ENCODE results near the gene AGPAT3. TPM values are rescaled to one million over a fixed set of nuclear protein-coding genes. Genes with fewer than 3 reads are reported as not detected.

AGPAT3 gene
- total RNA-seq, 2 donors from 2014 or later = 31.3 to 53.5 TPM

- Histone ChIP-seq H3K27me3 (replicated peaks; ENCODE audit: insufficient read depth) (no peaks in the 10 kb centered on the region), H3K9me3 (no peaks in the 10 kb centered on the region), H3K36me3 (no peaks in the 10 kb centered on the region), H3K27ac (no peak overlapping the region), H3K4me3 (no peak overlapping the region), H3K4me1 (replicated peaks) (no peaks in the 10 kb centered on the region)
- TF ChIP-seq CTCF (IDR thresholded peaks at IDR 0.05) (no peak), POLR2A (IDR thresholded peaks at IDR 0.05) (no peak), POLR2AphosphoS5 (IDR thresholded peaks at IDR 0.05) (no peak)
- 88% methylated on average over 27 of the region's 27 CpGs for WGBS
- DNase-seq (ENCODE audit: low spot score) = no peak
- intact Hi-C loops (cut with DNase I) = no loop called here
Measured at GRCh38 chr21:43951911-43952703, 87.1 kb downstream of the AGPAT3 start.

- intact Hi-C loops (cut with DNase I) = no loop called here
- H3K4me1 ChIP-seq (replicated peaks) = no peaks in the 10 kb centered on the region
- no peaks in the 10 kb centered on the region for H3K27me3 ChIP-seq (replicated peaks; ENCODE audit: insufficient read depth)
- TF ChIP-seq CTCF (IDR thresholded peaks at IDR 0.05) (no peak), POLR2AphosphoS5 (IDR thresholded peaks at IDR 0.05) (peak; percentile 7)
- H3K36me3 ChIP-seq = no peaks in the 10 kb centered on the region
- H3K27ac ChIP-seq = no peak overlapping the region
- H3K9me3 ChIP-seq = no peaks in the 10 kb centered on the region
- no peak overlapping the region for H3K4me3 ChIP-seq
- no peak for DNase-seq (ENCODE audit: low spot score)
- 70% methylated on average over 17 of the region's 17 CpGs for WGBS
Measured at GRCh38 chr21:43953021-43953420, 88.0 kb downstream of the AGPAT3 start.

GRCh38 chr21:43954042-43954441 is 89.0 kb downstream of the AGPAT3 start:
- no peaks in the 10 kb centered on the region for H3K4me1 ChIP-seq (replicated peaks)
- H3K9me3 ChIP-seq = no peaks in the 10 kb centered on the region
- intact Hi-C loops (cut with DNase I) = no loop called here
- 81% methylated on average over 11 of the region's 11 CpGs for WGBS
- no peak for DNase-seq (ENCODE audit: low spot score)
- no peak overlapping the region for H3K27ac ChIP-seq
- no peak for TF ChIP-seq POLR2A (IDR thresholded peaks at IDR 0.05)
- TF ChIP-seq POLR2AphosphoS5 (IDR thresholded peaks at IDR 0.05) = no peak
- no peaks in the 10 kb centered on the region for H3K27me3 ChIP-seq (replicated peaks; ENCODE audit: insufficient read depth)
- no peaks in the 10 kb centered on the region for H3K36me3 ChIP-seq
- no peak overlapping the region for H3K4me3 ChIP-seq

- no peak overlapping the region for H3K27ac ChIP-seq
- TF ChIP-seq POLR2A (IDR thresholded peaks at IDR 0.05) (no peak), POLR2AphosphoS5 (IDR thresholded peaks at IDR 0.05) (no peak), CTCF (IDR thresholded peaks at IDR 0.05) (no peak)
- no peaks in the 10 kb centered on the region for H3K4me1 ChIP-seq (replicated peaks)
- intact Hi-C loops (cut with DNase I) = no loop called here
- H3K27me3 ChIP-seq (replicated peaks; ENCODE audit: insufficient read depth) = no peaks in the 10 kb centered on the region
- no peaks in the 10 kb centered on the region for H3K9me3 ChIP-seq
- 93% methylated on average over 19 of the region's 19 CpGs for WGBS
- H3K36me3 ChIP-seq = no peaks in the 10 kb centered on the region
- no peak for DNase-seq (ENCODE audit: low spot score)
- no peak overlapping the region for H3K4me3 ChIP-seq
Measured at GRCh38 chr21:43954896-43955295, 89.9 kb downstream of the AGPAT3 start.

- DNase-seq (ENCODE audit: low spot score) = no peak
- Histone ChIP-seq H3K36me3 (no peaks in the 10 kb centered on the region), H3K4me1 (replicated peaks) (no peaks in the 10 kb centered on the region), H3K27me3 (replicated peaks; ENCODE audit: insufficient read depth) (no peaks in the 10 kb centered on the region), H3K9me3 (no peaks in the 10 kb centered on the region), H3K27ac (no peak overlapping the region), H3K4me3 (no peak overlapping the region)
- TF ChIP-seq POLR2A (IDR thresholded peaks at IDR 0.05) (no peak), CTCF (IDR thresholded peaks at IDR 0.05) (no peak), POLR2AphosphoS5 (IDR thresholded peaks at IDR 0.05) (no peak)
- intact Hi-C loops (cut with DNase I) = no loop called here
- WGBS = 54% methylated on average over 11 of the region's 11 CpGs
Measured at GRCh38 chr21:43956019-43956669, 91.1 kb downstream of the AGPAT3 start.

Data from prostate gland (tissue), 2 donors.